Sigmoid colon (tissue), 7 donors: Measurements from ENCODE around the gene SPNS1. TPM values are rescaled to one million over a fixed set of nuclear protein-coding genes. Genes with fewer than 3 reads are reported as not detected.
A peak's percentile ranks its signal among the peaks of the same experiment; 100 is the strongest.

ENCODE experiments used
- DNase-seq: peaks from one replicate; pipeline ENCODE4 v3.0.0-alpha.2; 2019
- H3K27ac ChIP-seq, 4 donors: fragments of 200-600 bp; sonication (generic); one replicate each; pipeline ENCODE4 v1.5.1; 2016 to 2019; ENCODE audit warnings: mild to moderate bottlenecking in 1 of 4
- H3K27me3 ChIP-seq, 3 donors: fragments of 200-600 bp; sonication (generic); one replicate each; pipeline ENCODE4 v1.5.1; 2019; ENCODE audit warnings: mild to moderate bottlenecking in 1 of 3
- H3K36me3 ChIP-seq, 4 donors: fragments of 200-600 bp; sonication (generic); one replicate each; pipeline ENCODE4 v1.5.1; 2016 to 2019
- H3K4me1 ChIP-seq, 4 donors: fragments of 200-600 bp; sonication (generic); one replicate each; pipeline ENCODE4 v1.5.1; 2017 to 2019
- H3K4me3 ChIP-seq, 4 donors: fragments of 200-600 bp; sonication (generic); one replicate each; pipeline ENCODE4 v1.5.1; 2017 to 2019; ENCODE audit warnings: mild to moderate bottlenecking in 2 of 4, moderate library complexity in 1 of 4
- H3K9me3 ChIP-seq, 4 donors: fragments of 200-600 bp in 3 of 4; sonication (generic) in 3 of 4; one replicate each; pipeline versions ENCODE4 v1.5.1 to v1.6.1; 2013 to 2019
- CTCF ChIP-seq, 4 experiments: fragments of 450-650 bp in 3 of 4; fragments of 200-600 bp in 1 of 4; IDR thresholded peaks; one replicate each; pipeline ENCODE4 v1.5.1; 2016 to 2019; ENCODE audit warnings: antibody characterized with exemption in 4 of 4, mild to moderate bottlenecking in 3 of 4, moderate library complexity in 2 of 4
- EP300 ChIP-seq, 4 donors: sonication (generic); formaldehyde crosslinking; IDR thresholded peaks; one replicate each; pipeline ENCODE4 v1.6.1; 2017; ENCODE audit warnings: antibody characterized with exemption in 4 of 4
- POLR2A ChIP-seq, 2 donors: fragments of 450-650 bp; IDR thresholded peaks; one replicate each; pipeline ENCODE4 v1.6.1; 2016; ENCODE audit warnings: antibody characterized with exemption in 2 of 2, mild to moderate bottlenecking in 2 of 2, moderate library complexity in 2 of 2
- POLR2AphosphoS5 ChIP-seq, 4 donors: sonication (generic); formaldehyde crosslinking; IDR thresholded peaks; one replicate each; pipeline ENCODE4 v1.6.1; 2017; ENCODE audit warnings: antibody characterized with exemption in 4 of 4
- WGBS, 2 donors: extraction: QIAGEN DNeasy Blood & Tissue Kit; methylation state at CpG; one replicate each; pipeline ENCODE4 v1.1.7; 2013; 5-methylcytosine and 5-hydroxymethylcytosine counted together
- intact Hi-C: fragments of 100-400 bp; cut with DNase I; formaldehyde crosslinking; loops from one replicate; pipeline ENCODE4 v1.15.1; 2023
- polyA plus RNA-seq, 3 donors: library from polyadenylated mRNA; stranded (reverse); fragments of 200-250 nt; gene quantifications; one replicate each; pipeline ENCODE4 v1.2.3, GENCODE V29; 2013
- total RNA-seq, 4 donors: library from RNA; depleted of rRNA; stranded (reverse); fragments of >200 nt; gene quantifications; one replicate each; pipeline ENCODE4 v1.1.0, GENCODE V29; 2016
- donor health status: healthy with polysubstance abuse.
- donor health status: Bipolar disorder and iron deficiency.
- donor health status: healthy.

Gene SPNS1
- total and polyA plus RNA-seq, 7 donors, result 6.6 to 40.2 (median 14.5) TPM

GRCh38 chr16:28980929-28981328, 6.4 kb downstream of the SPNS1 start:
- Histone ChIP-seq H3K36me3 (peaks cover 0 to 83% (median 53%) of the 10 kb centered on the region in 4 donors), H3K27ac (no peak overlapping the region), H3K9me3 (no peaks in the 10 kb centered on the region), H3K4me1 (peaks cover 0 to 9% (median 2%) of the 10 kb centered on the region in 4 donors), H3K27me3 (no peaks in the 10 kb centered on the region), H3K4me3 (no peak overlapping the region)
- WGBS, 2 donors, result 96 to 97% methylated on average over 7 of the region's 7 CpGs
- intact Hi-C loops, result no loop called here
- TF ChIP-seq POLR2A (IDR thresholded peaks at IDR 0.05), result no peak
- no peak for TF ChIP-seq CTCF (IDR thresholded peaks at IDR 0.05)
- TF ChIP-seq EP300 (IDR thresholded peaks at IDR 0.05), result no peak
- TF ChIP-seq POLR2AphosphoS5 (IDR thresholded peaks at IDR 0.05), result no peak
- DNase-seq, result no peak

- DNase-seq, result no peak
- Histone ChIP-seq H3K27me3 (no peaks in the 10 kb centered on the region), H3K27ac (no peak overlapping the region), H3K4me1 (peaks cover 0 to 3% (median 0%) of the 10 kb centered on the region in 4 donors), H3K4me3 (no peak overlapping the region), H3K36me3 (peaks cover 0 to 89% (median 55%) of the 10 kb centered on the region in 4 donors), H3K9me3 (no peaks in the 10 kb centered on the region)
- intact Hi-C loops, result no loop called here
- TF ChIP-seq POLR2AphosphoS5 (IDR thresholded peaks at IDR 0.05) (no peak), CTCF (IDR thresholded peaks at IDR 0.05) (peak in 1 of 4 experiments; percentile 15), POLR2A (IDR thresholded peaks at IDR 0.05) (no peak), EP300 (IDR thresholded peaks at IDR 0.05) (no peak)
- WGBS, 2 donors, result 84 to 89% methylated on average over 12 of the region's 12 CpGs
These were observed 6.9 kb downstream of the SPNS1 start for GRCh38 chr16:28981517-28981916.

GRCh38 chr16:28982418-28982817, 7.8 kb downstream of the SPNS1 start:
- intact Hi-C loops, result no loop called here
- DNase-seq, result no peak
- H3K4me3 ChIP-seq, result no peak overlapping the region
- no peak overlapping the region for H3K27ac ChIP-seq
- 93 to 96% methylated on average over 10 of the region's 10 CpGs for WGBS, 2 donors
- TF ChIP-seq POLR2A (IDR thresholded peaks at IDR 0.05) (no peak), POLR2AphosphoS5 (IDR thresholded peaks at IDR 0.05) (no peak), EP300 (IDR thresholded peaks at IDR 0.05) (no peak), CTCF (IDR thresholded peaks at IDR 0.05) (no peak)
- no peaks in the 10 kb centered on the region for H3K4me1 ChIP-seq
- peaks cover 0 to 4% (median 3%) of the 10 kb centered on the region in 4 donors for H3K9me3 ChIP-seq
- no peaks in the 10 kb centered on the region for H3K27me3 ChIP-seq
- peaks cover 0 to 98% (median 58%) of the 10 kb centered on the region in 4 donors for H3K36me3 ChIP-seq

- TF ChIP-seq POLR2A (IDR thresholded peaks at IDR 0.05) (no peak), POLR2AphosphoS5 (IDR thresholded peaks at IDR 0.05) (no peak), EP300 (IDR thresholded peaks at IDR 0.05) (no peak), CTCF (IDR thresholded peaks at IDR 0.05) (no peak)
- H3K4me3 ChIP-seq, result no peak overlapping the region
- H3K27ac ChIP-seq, result no peak overlapping the region
- no peaks in the 10 kb centered on the region for H3K4me1 ChIP-seq
- no peaks in the 10 kb centered on the region for H3K27me3 ChIP-seq
- 94% methylated on average over 11 of the region's 11 CpGs for WGBS, 2 donors
- DNase-seq, result no peak
- intact Hi-C loops, result no loop called here
- H3K9me3 ChIP-seq, result peaks cover 0 to 4% (median 3%) of the 10 kb centered on the region in 4 donors
- H3K36me3 ChIP-seq, result peaks cover 0 to 98% (median 57%) of the 10 kb centered on the region in 4 donors
These were observed 8.4 kb downstream of the SPNS1 start for GRCh38 chr16:28982949-28983348.

GRCh38 chr16:28983644-28984043, 9.1 kb downstream of the SPNS1 start:
- H3K27me3 ChIP-seq, result no peaks in the 10 kb centered on the region
- no peak overlapping the region for H3K27ac ChIP-seq
- H3K9me3 ChIP-seq, result peaks cover 0 to 4% (median 3%) of the 10 kb centered on the region in 4 donors
- TF ChIP-seq POLR2AphosphoS5 (IDR thresholded peaks at IDR 0.05) (no peak), EP300 (IDR thresholded peaks at IDR 0.05) (no peak), POLR2A (IDR thresholded peaks at IDR 0.05) (no peak), CTCF (IDR thresholded peaks at IDR 0.05) (no peak)
- DNase-seq, result no peak
- no peaks in the 10 kb centered on the region for H3K4me1 ChIP-seq
- intact Hi-C loops, result no loop called here
- H3K4me3 ChIP-seq, result no peak overlapping the region
- H3K36me3 ChIP-seq, result peaks cover 0 to 98% (median 54%) of the 10 kb centered on the region in 4 donors
- 95 to 96% methylated on average over 18 of the region's 18 CpGs for WGBS, 2 donors
